ENCODE measurements around the gene DNAH17. TPM values are rescaled to one million over a fixed set of nuclear protein-coding genes. Genes with fewer than 3 reads are reported as not detected.

Gene DNAH17
- total RNA-seq, 1 donor: not detected

- no peak overlapping the region for H3K4me3 ChIP-seq (ENCODE audit: low read depth, low read length)
- DNase-seq (ENCODE audit: low read depth): no peak
- TF ChIP-seq CTCF (IDR thresholded peaks at IDR 0.05; ENCODE audit: insufficient read depth, low read depth, low read length): no peak
Observed at GRCh38 chr17:78588258-78589030, 11.2 kb upstream of the DNAH17 start.

- TF ChIP-seq CTCF (IDR thresholded peaks at IDR 0.05; ENCODE audit: insufficient read depth, low read depth, low read length): no peak
- H3K4me3 ChIP-seq (ENCODE audit: low read depth, low read length): no peak overlapping the region
- DNase-seq (ENCODE audit: low read depth): no peak
Observed at GRCh38 chr17:78585006-78585630, 7.9 kb upstream of the DNAH17 start.

GRCh38 chr17:78583091-78583490, 5.9 kb upstream of the DNAH17 start:
- no peak overlapping the region for H3K4me3 ChIP-seq (ENCODE audit: low read depth, low read length)
- no peak for DNase-seq (ENCODE audit: low read depth)
- TF ChIP-seq CTCF (IDR thresholded peaks at IDR 0.05; ENCODE audit: insufficient read depth, low read depth, low read length): no peak

- TF ChIP-seq CTCF (IDR thresholded peaks at IDR 0.05; ENCODE audit: insufficient read depth, low read depth, low read length): no peak
- no peak overlapping the region for H3K4me3 ChIP-seq (ENCODE audit: low read depth, low read length)
- DNase-seq (ENCODE audit: low read depth): no peak
Observed at GRCh38 chr17:78581304-78581703, 4.1 kb upstream of the DNAH17 start.

- DNase-seq (ENCODE audit: low read depth): no peak
- TF ChIP-seq CTCF (IDR thresholded peaks at IDR 0.05; ENCODE audit: insufficient read depth, low read depth, low read length): no peak
- no peak overlapping the region for H3K4me3 ChIP-seq (ENCODE audit: low read depth, low read length)
Observed at GRCh38 chr17:78580277-78580804, 3.1 kb upstream of the DNAH17 start.

- no peak for DNase-seq (ENCODE audit: low read depth)
- TF ChIP-seq CTCF (IDR thresholded peaks at IDR 0.05; ENCODE audit: insufficient read depth, low read depth, low read length): no peak
- H3K4me3 ChIP-seq (ENCODE audit: low read depth, low read length): no peak overlapping the region
Observed at GRCh38 chr17:78576389-78577112, 645 bp downstream of the DNAH17 start.

Measured in fibroblast of villous mesenchyme (primary cell).